Fibroblast of lung (primary cell): ENCODE data around the gene PAK1IP1. TPM values are rescaled to one million over a fixed set of nuclear protein-coding genes. Genes with fewer than 3 reads are reported as not detected.
"Not testable (repeated sequence)": the region's sequence is repeated elsewhere in the genome, so short reads cannot be mapped to it uniquely, and the experiment has no call there.

ENCODE experiments used
- DNase-seq, 2 donors: peaks; one replicate each; pipeline versions ENCODE4 v3.0.0 to v3.0.0-alpha.2; 2010; ENCODE audit warnings: low read depth in 2 of 2
- H2AFZ ChIP-seq: 2 replicates; pipeline ENCODE4 v1.5.1; 2012; ENCODE audit warnings: low read length, control low read depth, inconsistent platforms
- H3K27ac ChIP-seq: 2 replicates; pipeline ENCODE4 v1.5.1; 2011; ENCODE audit warnings: low read length, control low read depth; ENCODE audit not compliant: insufficient read depth
- H3K27me3 ChIP-seq: 2 replicates; pipeline ENCODE4 v1.5.1; 2011; ENCODE audit warnings: mild to moderate bottlenecking, low read length; ENCODE audit not compliant: control insufficient read depth, insufficient read depth
- H3K36me3 ChIP-seq: 2 replicates; pipeline ENCODE4 v1.5.1; 2011; ENCODE audit warnings: low read length; ENCODE audit not compliant: control insufficient read depth, insufficient read depth
- H3K4me1 ChIP-seq: 2 replicates; pipeline ENCODE4 v1.5.1; 2011; ENCODE audit warnings: low read length; ENCODE audit not compliant: control insufficient read depth, insufficient read depth; ENCODE audit errors: extremely low read depth
- H3K4me2 ChIP-seq: 2 replicates; pipeline ENCODE4 v1.5.1; 2011; ENCODE audit warnings: low read length, control low read depth; ENCODE audit not compliant: insufficient read depth; ENCODE audit errors: extremely low read depth
- H3K4me3 ChIP-seq, 4 experiments: fragments of 200-600 bp in 1 of 4; sonication (generic) in 1 of 4; replicated peaks in 1 of 4; 2 replicates each; pipeline ENCODE4 v1.5.1; 2011 to 2016; ENCODE audit warnings: low read length in 4 of 4, low read depth in 3 of 4, mild to moderate bottlenecking in 3 of 4, control low read depth in 2 of 4, inconsistent platforms in 1 of 4, mixed read lengths in 1 of 4; ENCODE audit not compliant: insufficient read depth in 1 of 4; ENCODE audit errors: control extremely low read depth in 1 of 4
- H3K79me2 ChIP-seq: 2 replicates; pipeline ENCODE4 v1.5.1; 2012; ENCODE audit warnings: mild to moderate bottlenecking, low read length, inconsistent platforms; ENCODE audit not compliant: control insufficient read depth, insufficient read depth
- H3K9ac ChIP-seq: 2 replicates; pipeline ENCODE4 v1.5.1; 2011; ENCODE audit warnings: mild to moderate bottlenecking, low read length, control low read depth; ENCODE audit not compliant: insufficient read depth
- H3K9me3 ChIP-seq: 2 replicates; pipeline ENCODE4 v1.5.1; 2012; ENCODE audit warnings: low read depth, low read length; ENCODE audit not compliant: control insufficient read depth, insufficient read depth
- H4K20me1 ChIP-seq: 2 replicates; pipeline ENCODE4 v1.5.1; 2011; ENCODE audit warnings: low read length; ENCODE audit not compliant: control insufficient read depth, insufficient read depth; ENCODE audit errors: extremely low read depth
- EZH2 ChIP-seq: IDR thresholded peaks from 2 replicates; pipeline ENCODE4 v1.5.1; 2012; ENCODE audit warnings: low read length, control low read depth, mild to moderate bottlenecking; ENCODE audit errors: missing control alignments
- polyA plus RNA-seq, 2 donors: library from polyadenylated mRNA; depleted of rRNA in 1 of 2; stranded (reverse) in 1 of 2; unstranded in 1 of 2; fragments of >200 nt; gene quantifications; 2 replicates each; pipeline ENCODE4 v1.2.1, GENCODE V29; 2011 to 2012; ENCODE audit warnings: missing spikeins in 1 of 2
- total RNA-seq: library from RNA; depleted of rRNA; stranded (reverse); fragments of >200 nt; gene quantifications from 2 replicates; pipeline ENCODE4 v1.2.1, GENCODE V29; 2014
- TF ChIP-seq, protein P1 (sequence below), 2 donors: IDR thresholded peaks in 1 of 2; conservative IDR thresholded peaks in 1 of 2; 1 replicate in 1 of 2; 2 replicates in 1 of 2; pipeline ENCODE4 v1.5.1; 2011 to 2012; ENCODE audit warnings: low read length in 2 of 2, control low read depth in 1 of 2, inconsistent platforms in 1 of 2, low read depth in 1 of 2, mild to moderate bottlenecking in 1 of 2

Gene PAK1IP1
- total and polyA plus RNA-seq, 2 donors (not counting 1 experiment from before 2014, with no cell fraction given): 16.3 to 27.3 TPM

DNA sequence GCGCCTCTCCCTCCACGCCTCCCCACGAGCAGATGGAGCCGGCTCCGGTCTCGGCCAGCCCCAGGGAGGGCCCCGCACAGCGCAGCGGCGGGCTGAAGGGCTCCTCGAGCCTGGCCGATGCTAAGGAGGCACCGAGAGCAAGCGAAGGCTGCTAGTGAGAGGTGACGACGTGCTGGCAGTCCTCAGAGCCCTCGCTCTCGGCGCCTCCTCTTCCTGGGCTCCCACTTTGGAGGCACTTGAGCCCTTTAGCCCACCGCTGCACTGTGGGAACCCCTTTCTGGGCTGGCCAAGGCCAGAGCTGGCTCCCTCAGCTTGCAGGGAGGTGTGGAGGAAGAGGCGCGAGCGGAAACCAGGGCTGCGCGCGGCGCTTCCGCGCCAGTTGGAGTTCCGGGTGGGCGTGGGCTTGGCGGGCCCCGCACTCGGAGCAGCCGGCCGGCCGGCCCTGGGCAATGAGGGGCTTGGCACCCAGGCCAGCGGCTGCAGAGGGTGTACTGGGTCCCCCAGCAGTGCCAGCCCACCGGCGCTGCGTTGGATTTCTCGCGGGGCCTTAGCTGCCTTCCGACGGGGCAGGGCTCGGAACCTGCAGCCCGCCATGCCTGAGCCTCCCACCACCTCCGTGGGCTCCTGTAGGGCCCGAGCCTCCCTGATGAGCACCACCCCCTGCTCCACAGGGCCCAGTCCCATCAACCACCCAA lies 25.6 kb downstream of the PAK1IP1 start:
- Histone ChIP-seq H3K79me2 (peaks cover 13% of the 10 kb centered on the region), H3K27me3 (no peaks in the 10 kb centered on the region), H4K20me1 (no peaks in the 10 kb centered on the region), H3K4me1 (no peaks in the 10 kb centered on the region), H3K27ac (no peak overlapping the region), H3K36me3 (no peaks in the 10 kb centered on the region), H3K4me3 (peak overlapping the region; percentile 33 to 67 (median 44)), H3K4me2 (peak overlapping the region; percentile 51), H3K9me3 (no peaks in the 10 kb centered on the region), H2AFZ (peak overlapping the region; percentile 63), H3K9ac (peak overlapping the region; percentile 30)
- peak; percentile 12 to 26 for DNase-seq
- TF ChIP-seq EZH2: no peak
- TF ChIP-seq, protein P1, sequence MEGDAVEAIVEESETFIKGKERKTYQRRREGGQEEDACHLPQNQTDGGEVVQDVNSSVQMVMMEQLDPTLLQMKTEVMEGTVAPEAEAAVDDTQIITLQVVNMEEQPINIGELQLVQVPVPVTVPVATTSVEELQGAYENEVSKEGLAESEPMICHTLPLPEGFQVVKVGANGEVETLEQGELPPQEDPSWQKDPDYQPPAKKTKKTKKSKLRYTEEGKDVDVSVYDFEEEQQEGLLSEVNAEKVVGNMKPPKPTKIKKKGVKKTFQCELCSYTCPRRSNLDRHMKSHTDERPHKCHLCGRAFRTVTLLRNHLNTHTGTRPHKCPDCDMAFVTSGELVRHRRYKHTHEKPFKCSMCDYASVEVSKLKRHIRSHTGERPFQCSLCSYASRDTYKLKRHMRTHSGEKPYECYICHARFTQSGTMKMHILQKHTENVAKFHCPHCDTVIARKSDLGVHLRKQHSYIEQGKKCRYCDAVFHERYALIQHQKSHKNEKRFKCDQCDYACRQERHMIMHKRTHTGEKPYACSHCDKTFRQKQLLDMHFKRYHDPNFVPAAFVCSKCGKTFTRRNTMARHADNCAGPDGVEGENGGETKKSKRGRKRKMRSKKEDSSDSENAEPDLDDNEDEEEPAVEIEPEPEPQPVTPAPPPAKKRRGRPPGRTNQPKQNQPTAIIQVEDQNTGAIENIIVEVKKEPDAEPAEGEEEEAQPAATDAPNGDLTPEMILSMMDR (conservative IDR thresholded peaks at IDR 0.05 in 1 of 2, IDR thresholded peaks at IDR 0.05 in 1 of 2; ENCODE audit: low read depth in 1 of 2, low read length in 2 of 2): no peak

GRCh38 chr6:10720960-10721849 lies 26.4 kb downstream of the PAK1IP1 start:
- H4K20me1 ChIP-seq, H3K4me1 ChIP-seq, DNase-seq, H3K9me3 ChIP-seq, H3K27me3 ChIP-seq, H3K27ac ChIP-seq, H3K9ac ChIP-seq, H3K36me3 ChIP-seq: not testable (repeated sequence)
- peaks cover 13% of the 10 kb centered on the region for H3K79me2 ChIP-seq
- H3K4me2 ChIP-seq: peak overlapping the region; percentile 42
- peak overlapping the region in 2 of 4 experiments; percentile 10 to 67 for H3K4me3 ChIP-seq
- H2AFZ ChIP-seq: peak overlapping the region; percentile 16

- H2AFZ ChIP-seq: peak overlapping the region; percentile 93
- peaks cover 13% of the 10 kb centered on the region for H3K79me2 ChIP-seq
- H3K36me3 ChIP-seq: peaks cover 2% of the 10 kb centered on the region
- peak overlapping the region; percentile 86 for H3K4me2 ChIP-seq
- no peak for TF ChIP-seq EZH2
- TF ChIP-seq, protein P1 (conservative IDR thresholded peaks at IDR 0.05 in 1 of 2, IDR thresholded peaks at IDR 0.05 in 1 of 2; ENCODE audit: low read depth in 1 of 2, low read length in 2 of 2): no peak
- H3K9ac ChIP-seq: peak overlapping the region; percentile 40
- H3K4me1 ChIP-seq: no peaks in the 10 kb centered on the region
- no peak for DNase-seq
- H4K20me1 ChIP-seq: no peaks in the 10 kb centered on the region
- H3K4me3 ChIP-seq: peak overlapping the region; percentile 69 to 91 (median 82)
- no peaks in the 10 kb centered on the region for H3K9me3 ChIP-seq
- peak overlapping the region; percentile 83 for H3K27ac ChIP-seq
- no peaks in the 10 kb centered on the region for H3K27me3 ChIP-seq
These were observed 27.2 kb downstream of the PAK1IP1 start for GRCh38 chr6:10721850-10722569.
